ENCODE measurements around the gene PPM1H. TPM values are rescaled to one million over a fixed set of nuclear protein-coding genes. Genes with fewer than 3 reads are reported as not detected.
A peak's percentile ranks its signal among the peaks of the same experiment; 100 is the strongest.

PPM1H gene
- total RNA-seq, 2 donors from 2014 or later, result 46.4 to 74.4 TPM

- H3K4me1 Mint-ChIP-seq, result peaks cover 76% of the 10 kb centered on the region
These were observed 22.3 kb downstream of the PPM1H start for GRCh38 chr12:62912644-62913043.

GRCh38 chr12:62911286-62911685 is 23.7 kb downstream of the PPM1H start:
- Histone ChIP-seq H3K9me3 (ENCODE audit: control insufficient read depth, low read length) (no peaks in the 10 kb centered on the region), H3K36me3 (ENCODE audit: control insufficient read depth, insufficient read depth, low read length) (no peaks in the 10 kb centered on the region), H3K27ac (ENCODE audit: low read depth, low read length) (no peak overlapping the region), H3K4me1 (ENCODE audit: control insufficient read depth, insufficient read depth, low read length) (peaks cover 7% of the 10 kb centered on the region), H3K4me3 (ENCODE audit: low read length) (no peak overlapping the region), H3K27me3 (ENCODE audit: control insufficient read depth, insufficient read depth, low read length, poor library complexity, severe bottlenecking) (peaks cover 46% of the 10 kb centered on the region), H3K9ac (ENCODE audit: extremely low read depth, low read length, poor library complexity, severe bottlenecking) (no peak overlapping the region)
- 90 to 92% methylated on average over 4 of the region's 4 CpGs for WGBS, 2 experiments (ENCODE audit: insufficient coverage in 1 of 2, insufficient read length in 1 of 2)
- DNase-seq, result no peak
- peaks cover 81% of the 10 kb centered on the region for H3K4me1 Mint-ChIP-seq
- peaks cover 34% of the 10 kb centered on the region for H3K27me3 Mint-ChIP-seq (ENCODE audit: insufficient read depth)
- H3K9me3 Mint-ChIP-seq, result no peaks in the 10 kb centered on the region
- H3K4me3 Mint-ChIP-seq, result no peak overlapping the region
- TF ChIP-seq CTCF (conservative IDR thresholded peaks at IDR 0.05), result no peak
- H3K27ac Mint-ChIP-seq, result no peak overlapping the region
- H3K36me3 Mint-ChIP-seq (ENCODE audit: low read depth), result peaks cover 4% of the 10 kb centered on the region

More at GRCh38 chr12:62912644-62913043, 22.3 kb downstream of the PPM1H start:
- Histone ChIP-seq H3K27me3 (ENCODE audit: control insufficient read depth, insufficient read depth, low read length, poor library complexity, severe bottlenecking) (peaks cover 35% of the 10 kb centered on the region), H3K9ac (ENCODE audit: extremely low read depth, low read length, poor library complexity, severe bottlenecking) (no peak overlapping the region), H3K9me3 (ENCODE audit: control insufficient read depth, low read length) (no peaks in the 10 kb centered on the region), H3K4me3 (ENCODE audit: low read length) (no peak overlapping the region), H3K27ac (ENCODE audit: low read depth, low read length) (no peak overlapping the region), H3K36me3 (ENCODE audit: control insufficient read depth, insufficient read depth, low read length) (no peaks in the 10 kb centered on the region), H3K4me1 (ENCODE audit: control insufficient read depth, insufficient read depth, low read length) (peaks cover 7% of the 10 kb centered on the region)
- Mint-ChIP-seq H3K27me3 (ENCODE audit: insufficient read depth) (peaks cover 21% of the 10 kb centered on the region), H3K4me3 (no peak overlapping the region), H3K36me3 (ENCODE audit: low read depth) (peaks cover 4% of the 10 kb centered on the region), H3K27ac (no peak overlapping the region), H3K9me3 (no peaks in the 10 kb centered on the region)
- 78 to 85% methylated on average over 2 to 4 of the region's 4 CpGs for WGBS, 2 experiments (ENCODE audit: insufficient coverage in 1 of 2, insufficient read length in 1 of 2)
- peak; percentile 36 for DNase-seq
- no peak for TF ChIP-seq CTCF (conservative IDR thresholded peaks at IDR 0.05)

- Histone ChIP-seq H3K9me3 (ENCODE audit: control insufficient read depth, low read length) (no peaks in the 10 kb centered on the region), H3K9ac (ENCODE audit: extremely low read depth, low read length, poor library complexity, severe bottlenecking) (no peak overlapping the region), H3K36me3 (ENCODE audit: control insufficient read depth, insufficient read depth, low read length) (no peaks in the 10 kb centered on the region), H3K27ac (ENCODE audit: low read depth, low read length) (no peak overlapping the region), H3K4me1 (ENCODE audit: control insufficient read depth, insufficient read depth, low read length) (peaks cover 7% of the 10 kb centered on the region), H3K27me3 (ENCODE audit: control insufficient read depth, insufficient read depth, low read length, poor library complexity, severe bottlenecking) (peaks cover 46% of the 10 kb centered on the region), H3K4me3 (ENCODE audit: low read length) (no peak overlapping the region)
- Mint-ChIP-seq H3K36me3 (ENCODE audit: low read depth) (peaks cover 4% of the 10 kb centered on the region), H3K4me3 (no peak overlapping the region), H3K27ac (peak overlapping the region; percentile 62), H3K27me3 (ENCODE audit: insufficient read depth) (peaks cover 40% of the 10 kb centered on the region), H3K9me3 (no peaks in the 10 kb centered on the region), H3K4me1 (peaks cover 77% of the 10 kb centered on the region)
- 22% methylated on average over 5 of the region's 5 CpGs; no CpG with 5 or more reads in 1 of the 2 experiments for WGBS, 2 experiments (ENCODE audit: insufficient coverage in 1 of 2, insufficient read length in 1 of 2)
- TF ChIP-seq CTCF (conservative IDR thresholded peaks at IDR 0.05), result no peak
- DNase-seq, result peak; percentile 76
These were observed 24.3 kb downstream of the PPM1H start for GRCh38 chr12:62910549-62911169.

All from endodermal cell (in vitro differentiated cells).